GM23248 (cell line): ENCODE results near the gene ASB2. TPM values are rescaled to one million over a fixed set of nuclear protein-coding genes. Genes with fewer than 3 reads are reported as not detected.

ENCODE experiments used
- DNase-seq: peaks from one replicate; pipeline ENCODE4 v3.0.0-alpha.2; 2015
- H2AFZ ChIP-seq: fragments of 200-600 bp; sonication (generic); 2 replicates; pipeline ENCODE4 v1.6.1; 2016; ENCODE audit warnings: antibody characterized with exemption
- H3F3A ChIP-seq: fragments of 200-600 bp; sonication (generic); 2 replicates; pipeline ENCODE4 v1.6.1; 2016; ENCODE audit warnings: mild to moderate bottlenecking, antibody characterized with exemption, mixed run types; ENCODE audit not compliant: insufficient read depth
- H3K27ac ChIP-seq: fragments of 200-600 bp; sonication (generic); 2 replicates; pipeline ENCODE4 v1.5.1; 2016; ENCODE audit warnings: mild to moderate bottlenecking
- H3K27me3 ChIP-seq: fragments of 200-600 bp; sonication (generic); replicated peaks from 2 replicates; pipeline ENCODE4 v1.6.1; 2016; ENCODE audit warnings: mild to moderate bottlenecking; ENCODE audit not compliant: insufficient read depth
- H3K36me3 ChIP-seq: fragments of 200-600 bp; sonication (generic); 2 replicates; pipeline ENCODE4 v1.6.1; 2016; ENCODE audit warnings: low read depth, mild to moderate bottlenecking
- H3K4me1 ChIP-seq: fragments of 200-600 bp; sonication (generic); 2 replicates; pipeline ENCODE4 v1.6.1; 2016; ENCODE audit warnings: mild to moderate bottlenecking; ENCODE audit not compliant: insufficient read depth
- H3K4me2 ChIP-seq: fragments of 200-600 bp; sonication (generic); one replicate; pipeline ENCODE4 v1.6.1; 2016; ENCODE audit warnings: mild to moderate bottlenecking; ENCODE audit not compliant: unreplicated experiment
- H3K4me3 ChIP-seq: fragments of 200-600 bp; sonication (generic); 2 replicates; pipeline ENCODE4 v1.5.1; 2016; ENCODE audit warnings: mild to moderate bottlenecking
- H3K79me2 ChIP-seq: fragments of 200-600 bp; sonication (generic); 2 replicates; pipeline ENCODE4 v1.6.1; 2016; ENCODE audit warnings: mild to moderate bottlenecking; ENCODE audit not compliant: insufficient read depth
- H3K9ac ChIP-seq: fragments of 200-600 bp; sonication (generic); 2 replicates; pipeline ENCODE4 v1.6.1; 2016; ENCODE audit warnings: mild to moderate bottlenecking
- H3K9me2 ChIP-seq: fragments of 200-600 bp; sonication (generic); 2 replicates; pipeline ENCODE4 v1.6.1; 2016; ENCODE audit warnings: mixed run types, mild to moderate bottlenecking, moderate library complexity; ENCODE audit not compliant: insufficient read depth
- H3K9me3 ChIP-seq: fragments of 200-600 bp; sonication (generic); one replicate; pipeline ENCODE4 v1.6.1; 2017; ENCODE audit warnings: low read depth
- H4K20me1 ChIP-seq: fragments of 200-600 bp; sonication (generic); 2 replicates; pipeline ENCODE4 v1.6.0; 2016; ENCODE audit not compliant: insufficient read depth
- EZH2 ChIP-seq: fragments of 200-600 bp; sonication (generic); IDR thresholded peaks from 2 replicates; pipeline ENCODE4 v1.6.1; 2018; ENCODE audit warnings: antibody characterized with exemption, mild to moderate bottlenecking; ENCODE audit not compliant: insufficient read depth, poor library complexity, severe bottlenecking
- EZH2phosphoT487 ChIP-seq: fragments of 200-600 bp; sonication (generic); IDR thresholded peaks from 2 replicates; pipeline ENCODE4 v1.6.1; 2018; ENCODE audit warnings: antibody characterized with exemption, moderate library complexity, mild to moderate bottlenecking, low read depth; ENCODE audit not compliant: insufficient read depth
- WGBS, 2 experiments: methylation state at CpG; one replicate each; pipeline ENCODE4 v1.1.6; 2015 to 2017; ENCODE audit warnings: low lambda C conversion rate in 2 of 2, low coverage in 1 of 2; ENCODE audit errors: missing lambda C conversion rate in 2 of 2; 5-methylcytosine and 5-hydroxymethylcytosine counted together
- in situ Hi-C: fragments of 300-500 bp; cut with MboI; formaldehyde crosslinking; loops from 2 replicates; pipeline ENCODE4 v1.15.0; 2020
- polyA plus RNA-seq: library from polyadenylated mRNA; unstranded; fragments of >200 nt; fragmentation: Nextera tagmentation; extraction: Ambion mirVana; gene quantifications from 2 replicates; pipeline ENCODE4 v1.2.1, GENCODE V29; 2016
- total RNA-seq: library from RNA; depleted of rRNA; stranded (reverse); fragments of >200 nt; shearing (Covaris generic); gene quantifications from 2 replicates; pipeline ENCODE4 v1.2.3, GENCODE V29; 2014

ASB2 gene
- total and polyA plus RNA-seq, 2 experiments from 2014 or later = 0.06 TPM; not detected in 1

DNA sequence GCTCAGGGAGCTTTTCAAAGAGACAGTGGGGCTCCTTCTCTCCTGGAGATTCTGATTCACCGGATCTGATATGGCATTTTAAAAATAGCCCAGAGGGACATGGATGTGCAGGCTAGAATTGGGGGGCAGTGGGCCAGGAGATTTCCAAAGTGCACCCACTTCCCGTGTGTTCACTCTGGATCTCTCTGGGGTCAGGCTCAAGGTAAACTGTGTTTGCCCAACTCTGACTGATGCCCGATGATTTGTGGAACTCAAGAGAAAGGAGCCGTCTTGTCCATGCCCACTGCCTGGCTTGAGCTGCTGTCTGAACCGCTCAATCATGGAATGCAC is 31.3 kb downstream of the ASB2 start:
- H3K27me3 ChIP-seq = 0 out of 2 replicates have a peak, but pooled peaks cover 3% of the 10 kb centered on the region
- 81 to 86% methylated on average over 5 of the region's 5 CpGs for WGBS, 2 experiments
- H3K4me1 ChIP-seq = no peaks in the 10 kb centered on the region
- no peak overlapping the region for H3K4me2 ChIP-seq
- H2AFZ ChIP-seq = no peak overlapping the region
- no peaks in the 10 kb centered on the region for H3K36me3 ChIP-seq
- no peaks in the 10 kb centered on the region for H3K9me2 ChIP-seq
- H3F3A ChIP-seq = 0 out of 2 replicates have a peak, but pooled peaks cover 4% of the 10 kb centered on the region
- no peak overlapping the region for H3K9ac ChIP-seq
- no peak overlapping the region for H3K27ac ChIP-seq
- H4K20me1 ChIP-seq = no peaks in the 10 kb centered on the region
- in situ Hi-C loops = no loop called here
- no peak for DNase-seq
- H3K79me2 ChIP-seq = no peaks in the 10 kb centered on the region
- no peak for TF ChIP-seq EZH2
- no peak for TF ChIP-seq EZH2phosphoT487
- H3K4me3 ChIP-seq = no peak overlapping the region
- H3K9me3 ChIP-seq = no peaks in the 10 kb centered on the region

- 0 out of 2 replicates have a peak, but pooled peaks cover 3% of the 10 kb centered on the region for H3K27me3 ChIP-seq
- H3K4me3 ChIP-seq = no peak overlapping the region
- H4K20me1 ChIP-seq = no peaks in the 10 kb centered on the region
- H3K27ac ChIP-seq = no peak overlapping the region
- H3F3A ChIP-seq = 0 out of 2 replicates have a peak, but pooled peaks cover 4% of the 10 kb centered on the region
- H3K9ac ChIP-seq = no peak overlapping the region
- no peaks in the 10 kb centered on the region for H3K9me3 ChIP-seq
- TF ChIP-seq EZH2 (no peak), EZH2phosphoT487 (no peak)
- H3K79me2 ChIP-seq = no peaks in the 10 kb centered on the region
- H3K9me2 ChIP-seq = no peaks in the 10 kb centered on the region
- no peak for DNase-seq
- 66 to 69% methylated on average over 16 of the region's 16 CpGs for WGBS, 2 experiments
- H3K36me3 ChIP-seq = no peaks in the 10 kb centered on the region
- no peak overlapping the region for H3K4me2 ChIP-seq
- H3K4me1 ChIP-seq = no peaks in the 10 kb centered on the region
- in situ Hi-C loops = loop anchor here (5.0 kb wide), 1 partner anchor 58 kb away; no protein-coding TSS in a partner anchor
- H2AFZ ChIP-seq = no peak overlapping the region
Measured at GRCh38 chr14:93944348-93945069, 31.9 kb downstream of the ASB2 start.

- Histone ChIP-seq H3K27me3 (0 out of 2 replicates have a peak, but pooled peaks cover 5% of the 10 kb centered on the region), H2AFZ (no peak overlapping the region), H3K4me1 (no peaks in the 10 kb centered on the region), H3K9me3 (no peaks in the 10 kb centered on the region), H3K36me3 (no peaks in the 10 kb centered on the region), H3K9ac (no peak overlapping the region), H4K20me1 (no peaks in the 10 kb centered on the region), H3K79me2 (no peaks in the 10 kb centered on the region), H3K9me2 (no peaks in the 10 kb centered on the region), H3F3A (0 out of 2 replicates have a peak, but pooled peaks cover 4% of the 10 kb centered on the region), H3K27ac (no peak overlapping the region), H3K4me2 (no peak overlapping the region), H3K4me3 (no peak overlapping the region)
- 73 to 77% methylated on average over 9 of the region's 9 CpGs for WGBS, 2 experiments
- DNase-seq = no peak
- TF ChIP-seq EZH2phosphoT487 = no peak
- no peak for TF ChIP-seq EZH2
- in situ Hi-C loops = loop anchor here (5.0 kb wide), 1 partner anchor 58 kb away; no protein-coding TSS in a partner anchor
Measured at GRCh38 chr14:93943930-93944329, 32.4 kb downstream of the ASB2 start.

GRCh38 chr14:93943052-93943451 is 33.3 kb downstream of the ASB2 start:
- no peaks in the 10 kb centered on the region for H3K9me3 ChIP-seq
- H2AFZ ChIP-seq = no peak overlapping the region
- no peaks in the 10 kb centered on the region for H3K9me2 ChIP-seq
- 89% methylated on average over 10 of the region's 10 CpGs for WGBS, 2 experiments
- H3K36me3 ChIP-seq = no peaks in the 10 kb centered on the region
- no peak for DNase-seq
- no peak overlapping the region for H3K4me2 ChIP-seq
- H3K79me2 ChIP-seq = no peaks in the 10 kb centered on the region
- H4K20me1 ChIP-seq = no peaks in the 10 kb centered on the region
- no peak for TF ChIP-seq EZH2
- no peak for TF ChIP-seq EZH2phosphoT487
- 0 out of 2 replicates have a peak, but pooled peaks cover 4% of the 10 kb centered on the region for H3F3A ChIP-seq
- H3K27me3 ChIP-seq = 0 out of 2 replicates have a peak, but pooled peaks cover 13% of the 10 kb centered on the region
- H3K9ac ChIP-seq = no peak overlapping the region
- H3K4me3 ChIP-seq = no peak overlapping the region
- in situ Hi-C loops = loop anchor here (5.0 kb wide), 1 partner anchor 59 kb away; no protein-coding TSS in a partner anchor
- no peaks in the 10 kb centered on the region for H3K4me1 ChIP-seq
- H3K27ac ChIP-seq = no peak overlapping the region
